ENCODE data around the gene SLC8B1. TPM values are rescaled to one million over a fixed set of nuclear protein-coding genes. Genes with fewer than 3 reads are reported as not detected.
A peak's percentile ranks its signal among the peaks of the same experiment; 100 is the strongest.

The SLC8B1 gene
- total RNA-seq, 1 experiment from 2014 or later: 15.7 TPM

- Mint-ChIP-seq H3K4me3 (ENCODE audit: unreplicated experiment) (no peak overlapping the region), H3K27me3 (ENCODE audit: insufficient read depth, unreplicated experiment) (no peaks in the 10 kb centered on the region), H3K9me3 (ENCODE audit: unreplicated experiment) (no peaks in the 10 kb centered on the region), H3K27ac (ENCODE audit: low read depth, unreplicated experiment) (no peak overlapping the region), H3K4me1 (ENCODE audit: insufficient read depth, unreplicated experiment) (peaks cover 5% of the 10 kb centered on the region), H3K36me3 (ENCODE audit: insufficient read depth, unreplicated experiment) (peaks cover 42% of the 10 kb centered on the region)
- peak; percentile 18 for TF ChIP-seq CTCF (IDR thresholded peaks at IDR 0.05; ENCODE audit: unreplicated experiment)
- ChIA-PET CTCF (interaction anchor here (0.7 to 1.3 kb wide), 4 partner anchors 84 to 656 kb away, joined by 3 to 5 read pairs (median 4); no protein-coding TSS in a partner anchor), POLR2A (interaction anchor here (1.1 to 1.4 kb wide), 2 partner anchors 11 to 19 kb away, joined by 3 to 5 read pairs; no protein-coding TSS in a partner anchor)
- peak; percentile 30 for DNase-seq (ENCODE audit: unreplicated experiment)
- BruUV-seq (replicated peaks): no TSS peak
- intact Hi-C loops (cut with micrococcal nuclease): no loop called here
Observed at GRCh38 chr12:113310489-113310888, 24.4 kb downstream of the SLC8B1 start.

DNA sequence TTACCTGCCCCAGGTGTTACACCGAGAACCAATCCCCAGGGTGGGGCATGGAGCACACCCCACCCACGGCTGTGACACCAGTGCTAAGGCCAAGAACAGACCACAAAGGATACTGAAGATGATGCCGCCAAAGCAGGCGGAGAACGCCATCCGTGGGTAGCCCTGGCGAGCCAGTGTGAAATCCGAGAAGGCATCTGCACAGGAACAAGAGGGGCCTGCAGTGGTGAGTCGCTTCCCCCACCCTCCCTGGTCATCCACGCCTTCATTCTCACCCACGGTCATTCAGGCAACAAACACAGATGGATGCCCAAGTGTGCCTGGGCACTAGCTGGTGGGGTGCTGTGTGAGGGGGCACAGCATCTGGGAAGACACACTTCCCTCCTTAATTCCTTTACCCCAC lies 28.5 kb downstream of the SLC8B1 start:
- Mint-ChIP-seq H3K27me3 (ENCODE audit: insufficient read depth, unreplicated experiment) (no peaks in the 10 kb centered on the region), H3K4me1 (ENCODE audit: insufficient read depth, unreplicated experiment) (peaks cover 5% of the 10 kb centered on the region), H3K27ac (ENCODE audit: low read depth, unreplicated experiment) (no peak overlapping the region), H3K9me3 (ENCODE audit: unreplicated experiment) (no peaks in the 10 kb centered on the region), H3K4me3 (ENCODE audit: unreplicated experiment) (no peak overlapping the region), H3K36me3 (ENCODE audit: insufficient read depth, unreplicated experiment) (peaks cover 36% of the 10 kb centered on the region)
- no TSS peak for BruUV-seq (replicated peaks)
- DNase-seq (ENCODE audit: unreplicated experiment): peak; percentile 18
- intact Hi-C loops (cut with micrococcal nuclease): no loop called here
- ChIA-PET CTCF (interaction anchor here (0.5 to 1.2 kb wide), 3 partner anchors 10 to 864 kb away, joined by 3 to 7 read pairs (median 3); no protein-coding TSS in a partner anchor), POLR2A (interaction anchor here (1.1 kb wide), 1 partner anchor 9 kb away, joined by 3 read pairs; no protein-coding TSS in a partner anchor)
- TF ChIP-seq CTCF (IDR thresholded peaks at IDR 0.05; ENCODE audit: unreplicated experiment): no peak

DNA sequence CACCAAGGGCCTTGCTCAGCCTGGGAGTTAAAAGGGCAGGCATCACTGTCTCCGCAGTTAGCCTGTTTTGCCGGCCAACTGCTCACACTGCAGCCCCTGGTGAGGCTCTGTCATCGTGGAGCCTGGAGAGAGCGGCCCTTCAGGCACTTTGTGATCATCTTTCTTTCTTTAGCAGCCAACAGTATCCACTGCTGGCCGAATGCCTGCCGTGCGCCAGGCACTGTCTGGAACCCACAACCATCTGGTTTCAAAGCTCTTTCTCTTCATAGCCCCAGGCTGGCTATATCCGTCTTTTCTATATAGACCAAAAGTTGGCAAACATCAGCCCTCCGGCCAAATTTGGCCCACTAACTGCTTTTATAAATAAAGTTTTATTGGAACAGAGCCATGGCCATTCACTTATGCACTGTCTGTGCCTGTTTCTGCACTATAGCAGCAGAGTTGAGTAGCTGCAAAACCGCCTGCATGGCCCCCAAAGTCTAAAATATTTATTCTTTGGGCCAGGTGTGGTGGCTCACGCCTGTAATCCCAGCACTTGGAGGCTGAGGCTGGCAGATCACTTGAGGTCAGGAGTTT lies 29.5 kb downstream of the SLC8B1 start:
- TF ChIP-seq CTCF (IDR thresholded peaks at IDR 0.05; ENCODE audit: unreplicated experiment): no peak
- ChIA-PET POLR2A (no interaction called here), CTCF (interaction anchor here (0.6 kb wide), 1 partner anchor 114 kb away, joined by 6 read pairs; no protein-coding TSS in a partner anchor)
- no peak overlapping the region for H3K27ac Mint-ChIP-seq (ENCODE audit: low read depth, unreplicated experiment)
- no peak overlapping the region for H3K4me3 Mint-ChIP-seq (ENCODE audit: unreplicated experiment)
- H3K4me1 Mint-ChIP-seq (ENCODE audit: insufficient read depth, unreplicated experiment): peaks cover 5% of the 10 kb centered on the region
- DNase-seq (ENCODE audit: unreplicated experiment): no peak
- H3K36me3 Mint-ChIP-seq (ENCODE audit: insufficient read depth, unreplicated experiment): peaks cover 28% of the 10 kb centered on the region
- intact Hi-C loops (cut with micrococcal nuclease): no loop called here
- BruUV-seq (replicated peaks): no TSS peak
- no peaks in the 10 kb centered on the region for H3K27me3 Mint-ChIP-seq (ENCODE audit: insufficient read depth, unreplicated experiment)
- H3K9me3 Mint-ChIP-seq (ENCODE audit: unreplicated experiment): no peaks in the 10 kb centered on the region

- H3K36me3 Mint-ChIP-seq (ENCODE audit: insufficient read depth, unreplicated experiment): peaks cover 31% of the 10 kb centered on the region
- H3K27me3 Mint-ChIP-seq (ENCODE audit: insufficient read depth, unreplicated experiment): no peaks in the 10 kb centered on the region
- no peak overlapping the region for H3K27ac Mint-ChIP-seq (ENCODE audit: low read depth, unreplicated experiment)
- intact Hi-C loops (cut with micrococcal nuclease): no loop called here
- no peak overlapping the region for H3K4me3 Mint-ChIP-seq (ENCODE audit: unreplicated experiment)
- POLR2A ChIA-PET: interaction anchor here (0.6 to 0.7 kb wide), 2 partner anchors 14 to 80 kb away, joined by 3 to 4 read pairs; no protein-coding TSS in a partner anchor
- no peaks in the 10 kb centered on the region for H3K9me3 Mint-ChIP-seq (ENCODE audit: unreplicated experiment)
- TF ChIP-seq CTCF (IDR thresholded peaks at IDR 0.05; ENCODE audit: unreplicated experiment): no peak
- BruUV-seq (replicated peaks): no TSS peak
- no peak for DNase-seq (ENCODE audit: unreplicated experiment)
- CTCF ChIA-PET: interaction anchor here (0.5 kb wide), 1 partner anchor 9 kb away, joined by 4 read pairs; no protein-coding TSS in a partner anchor
- peaks cover 13% of the 10 kb centered on the region for H3K4me1 Mint-ChIP-seq (ENCODE audit: insufficient read depth, unreplicated experiment)
Observed at GRCh38 chr12:113302886-113303640, 31.8 kb downstream of the SLC8B1 start.
